ENCODE measurements around the gene ATP5F1D. TPM values are rescaled to one million over a fixed set of nuclear protein-coding genes. Genes with fewer than 3 reads are reported as not detected.

Gene ATP5F1D
- total RNA-seq = 13.9 and 21.4 TPM in 2 replicates

DNA sequence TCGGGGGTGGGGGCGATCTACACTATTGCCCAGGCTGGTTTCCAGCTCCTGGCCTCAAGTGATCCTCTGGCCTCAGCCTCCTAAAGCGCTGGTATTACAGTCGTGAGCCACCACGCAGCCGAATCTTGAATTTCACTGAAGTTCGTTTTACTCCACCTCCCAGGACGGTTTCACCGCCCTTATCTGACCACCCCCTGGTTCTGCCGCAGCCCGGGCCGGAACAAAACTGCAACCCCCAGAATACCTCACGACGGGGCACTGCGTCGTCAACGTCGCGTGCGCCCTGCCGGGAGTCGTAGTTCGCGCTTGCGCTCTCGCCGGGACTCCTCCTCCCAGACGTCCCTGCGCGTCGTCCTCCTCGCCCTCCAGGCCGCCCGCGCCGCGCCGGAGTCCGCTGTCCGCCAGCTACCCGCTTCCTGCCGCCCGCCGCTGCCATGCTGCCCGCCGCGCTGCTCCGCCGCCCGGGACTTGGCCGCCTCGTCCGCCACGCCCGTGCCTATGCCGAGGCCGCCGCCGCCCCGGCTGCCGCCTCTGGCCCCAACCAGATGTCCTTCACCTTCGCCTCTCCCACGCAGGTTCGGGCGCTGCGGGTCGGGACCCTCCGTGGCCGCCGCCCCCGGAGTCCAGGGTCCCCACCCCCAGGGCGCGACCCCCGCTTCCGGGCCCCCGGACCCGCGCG lies at the start of gene ATP5F1D:
Gene ATP5F1D, plus strand, starts transcription at position 335 of the 679 bp plus-strand sequence. Its CDS starts 100 bp downstream, at position 435.

DNA sequence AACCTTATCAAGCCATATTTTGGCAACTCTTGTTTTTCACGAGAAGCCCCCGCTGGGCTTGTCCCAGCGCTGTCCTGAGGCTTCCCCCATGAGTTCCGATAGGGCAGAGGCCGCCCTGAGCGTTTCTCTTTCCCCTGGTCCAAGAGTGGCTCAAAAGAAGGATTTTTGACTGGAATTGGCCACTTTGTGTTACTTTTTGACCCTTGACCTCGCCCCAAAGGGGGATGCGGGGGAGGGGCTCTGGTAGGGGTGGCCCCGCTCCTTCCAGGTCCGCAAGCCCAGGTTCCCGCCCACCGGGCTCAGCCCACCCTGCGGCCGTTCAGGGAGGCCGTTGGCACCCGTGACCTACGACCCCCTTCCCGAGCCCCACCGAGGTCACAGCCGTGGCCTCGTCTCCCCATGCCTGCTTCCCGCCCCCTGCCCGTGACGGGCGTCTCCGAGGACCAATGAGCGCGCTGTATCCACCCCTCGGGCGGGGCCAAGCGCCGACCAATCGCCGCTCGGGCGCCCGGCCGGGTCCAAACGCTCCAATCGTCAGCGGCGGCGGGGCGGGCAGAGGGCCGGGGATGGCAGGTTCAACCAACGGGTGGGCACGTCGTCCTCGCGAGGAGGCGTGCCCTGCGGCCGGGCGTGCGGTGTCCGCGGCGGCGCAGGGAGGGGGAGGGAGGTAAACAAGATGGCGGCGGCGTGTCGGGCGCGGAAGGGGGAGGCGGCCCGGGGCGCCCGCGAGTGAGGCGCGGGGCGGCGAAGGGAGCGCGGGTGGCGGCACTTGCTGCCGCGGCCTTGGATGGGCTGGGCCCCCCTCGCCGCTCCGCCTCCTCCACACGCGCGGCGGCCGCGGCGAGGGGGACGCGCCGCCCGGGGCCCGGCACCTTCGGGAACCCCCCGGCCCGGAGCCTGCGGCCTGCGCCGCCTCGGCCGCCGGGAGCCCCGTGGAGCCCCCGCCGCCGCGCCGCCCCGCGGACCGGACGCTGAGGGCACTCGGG lies 36.1 kb upstream of the ATP5F1D start, which contains the start of gene STK11:
Gene STK11, plus strand, starts transcription at position 665 of the 986 bp plus-strand sequence. CDS start 1,136 bp downstream, outside the sequence.

GRCh38 chr19:1237754-1238368 lies 3.7 kb upstream of the ATP5F1D start, which contains the start of gene CBARP:
Gene CBARP, minus strand, starts transcription at chr19:1238005. Its CDS starts 1,905 bp downstream, at chr19:1236100.

GRCh38 chr19:1248139-1248785 lies 6.7 kb downstream of the ATP5F1D start, which contains the start of gene MIDN:
Gene MIDN, plus strand, starts transcription at chr19:1248583. Its CDS starts 1,714 bp downstream, at chr19:1250297.

GRCh38 chr19:1269065-1269477 lies 27.5 kb downstream of the ATP5F1D start, which contains the start of gene CIRBP:
Gene CIRBP, plus strand, starts transcription at chr19:1269332. Its CDS starts 1,602 bp downstream, at chr19:1270934.

GRCh38 chr19:1275260-1275975 lies 33.9 kb downstream of the ATP5F1D start, which contains the start of gene FAM174C:
Gene FAM174C, plus strand, starts transcription at chr19:1275530. Its CDS starts 20 bp downstream, at chr19:1275550.

DNA sequence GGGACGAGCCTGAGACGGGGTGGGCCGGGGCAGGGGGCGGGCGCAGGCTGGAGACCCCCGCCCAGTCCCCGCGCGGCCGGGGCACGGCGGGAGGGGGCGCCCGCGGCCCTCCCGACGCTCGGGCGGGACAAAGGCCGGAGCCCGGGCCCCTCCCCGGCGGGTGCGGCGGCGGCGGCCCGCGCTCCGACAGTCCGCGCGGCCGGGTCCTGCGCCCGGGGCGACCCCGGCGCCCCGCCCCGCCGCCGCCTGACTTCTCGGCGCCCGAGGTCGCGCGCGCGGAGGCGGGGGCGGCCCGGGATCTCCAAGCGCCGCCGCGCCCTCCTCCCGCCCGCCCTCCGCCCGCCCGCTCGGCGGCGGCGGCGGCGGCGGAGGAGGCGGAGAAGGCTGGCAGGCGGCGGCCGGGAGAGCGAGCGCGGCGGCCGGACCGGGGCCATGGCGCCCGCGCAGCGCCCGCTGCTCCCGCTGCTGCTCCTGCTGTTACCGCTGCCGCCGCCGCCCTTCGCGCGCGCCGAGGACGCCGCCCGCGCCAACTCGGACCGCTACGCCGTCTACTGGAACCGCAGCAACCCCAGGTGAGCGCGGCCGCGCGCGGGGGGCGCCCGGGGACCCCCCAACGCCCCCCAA lies 44.3 kb downstream of the ATP5F1D start, which contains the start of gene EFNA2:
Gene EFNA2, plus strand, starts transcription at position 137 of the 624 bp plus-strand sequence. Its CDS starts 296 bp downstream, at position 433.

Other genes starting within 250 kb of the ATP5F1D start
- gene GRIN3B, start 241.3 kb upstream of the ATP5F1D start, total RNA-seq = 0.85 and 1.2 TPM in 2 replicates
- gene TMEM259, start 220.6 kb upstream of the ATP5F1D start, total RNA-seq = 79.7 and 84.3 TPM in 2 replicates
- gene RNU6-2, start 220.2 kb upstream of the ATP5F1D start, total RNA-seq = not detected in 2 replicates
- 137 and 224 TPM in 2 replicates for gene CNN2, start 215.1 kb upstream of the ATP5F1D start, total RNA-seq
- 5.3 and 7.9 TPM in 2 replicates for gene ABCA7, start 201.6 kb upstream of the ATP5F1D start, total RNA-seq
- gene ARHGAP45, start 174.6 kb upstream of the ATP5F1D start, total RNA-seq = 5.1 and 16.9 TPM in 2 replicates
- gene POLR2E, start 146.4 kb upstream of the ATP5F1D start, total RNA-seq = 47.7 and 55.9 TPM in 2 replicates
- 444 and 452 TPM in 2 replicates for gene GPX4, start 137.8 kb upstream of the ATP5F1D start, total RNA-seq
- 22.4 and 70.8 TPM in 2 replicates for gene SBNO2, start 67.5 kb upstream of the ATP5F1D start, total RNA-seq
- 131 and 132 TPM in 2 replicates for gene STK11, start 36.0 kb upstream of the ATP5F1D start, total RNA-seq
- 4.0 and 7.5 TPM in 2 replicates for gene CBARP, start 3.7 kb upstream of the ATP5F1D start, total RNA-seq
- gene MIDN, start 6.8 kb downstream of the ATP5F1D start, total RNA-seq = 12.8 and 30.7 TPM in 2 replicates
- 114 and 137 TPM in 2 replicates for gene CIRBP, start 27.6 kb downstream of the ATP5F1D start, total RNA-seq
- 37.3 and 46.0 TPM in 2 replicates for gene FAM174C, start 33.8 kb downstream of the ATP5F1D start, total RNA-seq
- not detected in 2 replicates for gene EFNA2, start 44.1 kb downstream of the ATP5F1D start, total RNA-seq
- gene NDUFS7, start 142.2 kb downstream of the ATP5F1D start, total RNA-seq = 104 and 113 TPM in 2 replicates
- 25.4 and 48.9 TPM in 2 replicates for gene GAMT, start 159.8 kb downstream of the ATP5F1D start, total RNA-seq
- gene DAZAP1, start 165.8 kb downstream of the ATP5F1D start, total RNA-seq = 76.1 and 80.6 TPM in 2 replicates
- 588 and 889 TPM in 2 replicates for gene RPS15, start 196.6 kb downstream of the ATP5F1D start, total RNA-seq
- gene APC2, start 208.4 kb downstream of the ATP5F1D start, total RNA-seq = 0.21 and 0.24 TPM in 2 replicates
- gene C19orf25, start 237.5 kb downstream of the ATP5F1D start, total RNA-seq = 33.7 and 37.8 TPM in 2 replicates
- 0.43 and 3.4 TPM in 2 replicates for gene PCSK4, start 248.6 kb downstream of the ATP5F1D start, total RNA-seq
- gene REEP6, start 249.4 kb downstream of the ATP5F1D start, total RNA-seq = 4.1 and 4.3 TPM in 2 replicates